HG03442 (cell line): ENCODE results near the gene THRB.
A peak's percentile ranks its signal among the peaks of the same experiment; 100 is the strongest.

Experiments used
- ATAC-seq: cut with Tn5 transposase; IDR thresholded peaks from one replicate; pipeline ENCODE4 v1.9.1; 2021; ENCODE audit warnings: mild to moderate bottlenecking, moderate library complexity; ENCODE audit not compliant: unreplicated experiment

Gene THRB

GRCh38 chr3:24192469-24193056, 302.1 kb downstream of the THRB start:
- ATAC-seq = no peak

- no peak for ATAC-seq
Observed at GRCh38 chr3:24191801-24192403, 302.7 kb downstream of the THRB start.

GRCh38 chr3:24190256-24190655, 304.4 kb downstream of the THRB start:
- ATAC-seq = no peak

GRCh38 chr3:24185738-24186384, 308.8 kb downstream of the THRB start:
- peak; percentile 89 for ATAC-seq

- no peak for ATAC-seq
Observed at GRCh38 chr3:24184528-24185176, 310.0 kb downstream of the THRB start.

- ATAC-seq = no peak
Observed at GRCh38 chr3:24182756-24183155, 311.9 kb downstream of the THRB start.

GRCh38 chr3:24181256-24181655, 313.4 kb downstream of the THRB start:
- no peak for ATAC-seq

- no peak for ATAC-seq
Observed at GRCh38 chr3:24180616-24181015, 314.0 kb downstream of the THRB start.

- no peak for ATAC-seq
Observed at GRCh38 chr3:24177201-24177600, 317.4 kb downstream of the THRB start.

- no peak for ATAC-seq
Observed at GRCh38 chr3:24174614-24175013, 320.0 kb downstream of the THRB start.

- ATAC-seq = no peak
Observed at GRCh38 chr3:24168977-24169376, 325.7 kb downstream of the THRB start.

- ATAC-seq = no peak
Observed at GRCh38 chr3:24167429-24167828, 327.2 kb downstream of the THRB start.

- ATAC-seq = no peak
Observed at GRCh38 chr3:24166515-24166914, 328.1 kb downstream of the THRB start.

- no peak for ATAC-seq
Observed at GRCh38 chr3:24165603-24165982, 329.1 kb downstream of the THRB start.

GRCh38 chr3:24164967-24165602, 329.6 kb downstream of the THRB start:
- no peak for ATAC-seq

- ATAC-seq = no peak
Observed at GRCh38 chr3:24162929-24163328, 331.7 kb downstream of the THRB start.

- no peak for ATAC-seq
Observed at GRCh38 chr3:24161841-24162240, 332.8 kb downstream of the THRB start.

GRCh38 chr3:24160424-24161095, 334.1 kb downstream of the THRB start:
- no peak for ATAC-seq

- ATAC-seq = no peak
Observed at GRCh38 chr3:24158761-24159454, 335.7 kb downstream of the THRB start.

- no peak for ATAC-seq
Observed at GRCh38 chr3:24157106-24157505, 337.5 kb downstream of the THRB start.
